Calu3 (cell line): ENCODE results near the gene SRF. TPM values are rescaled to one million over a fixed set of nuclear protein-coding genes. Genes with fewer than 3 reads are reported as not detected.
A peak's percentile ranks its signal among the peaks of the same experiment; 100 is the strongest.

Experiments
- BruUV-seq: library from RNA; stranded (reverse); fragments of 400-500 nt; replicated peaks from 2 replicates; lab custom pipeline; 2021; lab: Mats Ljungman, UMichigan
- CTCF ChIA-PET: fragments of 300-600 bp; sonication (Branson Sonifier 250); formaldehyde crosslinking; loops from one replicate; lab custom pipeline; 2022; ENCODE audit warnings: antibody characterized with exemption; lab: Charles Lee
- DNase-seq: peaks from one replicate; pipeline ENCODE4 v3.0.0; 2022
- H3K27ac Mint-ChIP-seq: one replicate; pipeline ENCODE4 v1.8.0; 2022; ENCODE audit warnings: mixed read lengths; ENCODE audit not compliant: unreplicated experiment
- H3K27me3 Mint-ChIP-seq: one replicate; pipeline ENCODE4 v1.8.0; 2022; ENCODE audit warnings: mixed read lengths; ENCODE audit not compliant: unreplicated experiment
- H3K36me3 Mint-ChIP-seq: one replicate; pipeline ENCODE4 v1.8.0; 2022; ENCODE audit warnings: mild to moderate bottlenecking, moderate library complexity, mixed read lengths; ENCODE audit not compliant: insufficient read depth, unreplicated experiment
- H3K4me1 Mint-ChIP-seq: one replicate; pipeline ENCODE4 v1.8.0; 2022; ENCODE audit warnings: mild to moderate bottlenecking, low read depth, mixed read lengths; ENCODE audit not compliant: unreplicated experiment
- H3K4me3 Mint-ChIP-seq: one replicate; pipeline ENCODE4 v1.8.0; 2022; ENCODE audit warnings: mild to moderate bottlenecking, low read depth, moderate library complexity, mixed read lengths; ENCODE audit not compliant: unreplicated experiment
- H3K9me3 Mint-ChIP-seq: one replicate; pipeline ENCODE4 v1.8.0; 2022; ENCODE audit warnings: low read depth, mixed read lengths; ENCODE audit not compliant: unreplicated experiment
- intact Hi-C: fragments of 100-400 bp; cut with micrococcal nuclease; formaldehyde crosslinking; loops from one replicate; pipeline ENCODE4 v1.10.0; 2022; ENCODE audit not compliant: unreplicated experiment
- total RNA-seq: library from RNA; stranded (reverse); gene quantifications from 2 replicates; pipeline ENCODE4 v1.2.3, GENCODE V29; 2022
- TF ChIP-seq, protein P1 (sequence below): fragments of 200-600 bp; IDR thresholded peaks from one replicate; pipeline ENCODE4 v1.8.0; 2022; ENCODE audit warnings: antibody characterized with exemption; ENCODE audit not compliant: unreplicated experiment

The SRF gene
- total RNA-seq, 1 experiment from 2014 or later = 48.0 TPM

DNA sequence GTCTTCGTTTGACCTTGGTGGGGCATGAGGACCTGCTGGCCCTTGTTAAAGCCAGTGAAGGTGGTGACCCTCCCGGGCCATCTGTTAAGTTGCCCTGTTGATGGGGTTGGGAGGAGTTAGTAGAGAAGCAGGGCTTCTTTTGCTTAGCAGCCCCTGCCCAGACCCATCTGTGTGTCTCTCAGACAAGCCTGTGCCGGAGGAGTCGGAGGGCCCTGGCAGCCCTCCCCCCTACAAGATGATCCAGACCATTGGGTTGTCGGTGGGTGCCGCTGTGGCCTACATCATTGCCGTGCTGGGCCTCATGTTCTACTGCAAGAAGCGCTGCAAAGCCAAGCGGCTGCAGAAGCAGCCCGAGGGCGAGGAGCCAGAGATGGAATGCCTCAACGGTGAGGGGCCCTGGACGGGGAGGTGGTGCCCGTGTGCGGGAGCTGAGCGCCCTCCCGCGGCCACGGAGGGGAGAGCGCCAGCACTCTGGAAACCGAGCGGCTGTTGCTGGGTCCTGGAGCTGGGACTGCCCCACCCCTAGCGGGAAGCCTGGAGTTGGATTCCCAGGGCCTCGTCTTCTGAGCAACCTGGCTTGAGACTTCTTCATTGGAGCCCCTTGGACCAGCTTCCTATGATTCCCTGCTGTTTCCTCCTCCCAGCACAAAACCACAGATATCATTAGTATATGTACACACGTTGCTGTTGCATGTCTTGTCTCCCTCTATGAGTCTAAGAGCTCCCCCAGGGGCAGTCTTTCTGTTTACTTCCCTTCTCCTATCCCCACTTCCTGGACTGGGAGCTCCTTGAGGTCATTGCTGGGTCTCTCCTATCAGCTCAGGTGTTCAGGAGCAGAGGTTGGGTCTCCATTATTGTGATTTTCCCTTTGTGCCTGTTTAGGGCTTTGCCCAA, 27.6 kb upstream of the SRF start:
- Mint-ChIP-seq H3K27me3 (no peaks in the 10 kb centered on the region), H3K4me1 (peaks cover 9% of the 10 kb centered on the region), H3K9me3 (no peaks in the 10 kb centered on the region), H3K27ac (peak overlapping the region; percentile 7), H3K36me3 (no peaks in the 10 kb centered on the region), H3K4me3 (no peak overlapping the region)
- CTCF ChIA-PET = interaction anchor here (0.7 to 2.1 kb wide), 21 partner anchors 10 to 224 kb away, joined by 3 to 20 read pairs (median 4); partner anchors contain the start of genes CNPY3, CUL7, CUL9 and KLC4
- TF ChIP-seq, protein P1, sequence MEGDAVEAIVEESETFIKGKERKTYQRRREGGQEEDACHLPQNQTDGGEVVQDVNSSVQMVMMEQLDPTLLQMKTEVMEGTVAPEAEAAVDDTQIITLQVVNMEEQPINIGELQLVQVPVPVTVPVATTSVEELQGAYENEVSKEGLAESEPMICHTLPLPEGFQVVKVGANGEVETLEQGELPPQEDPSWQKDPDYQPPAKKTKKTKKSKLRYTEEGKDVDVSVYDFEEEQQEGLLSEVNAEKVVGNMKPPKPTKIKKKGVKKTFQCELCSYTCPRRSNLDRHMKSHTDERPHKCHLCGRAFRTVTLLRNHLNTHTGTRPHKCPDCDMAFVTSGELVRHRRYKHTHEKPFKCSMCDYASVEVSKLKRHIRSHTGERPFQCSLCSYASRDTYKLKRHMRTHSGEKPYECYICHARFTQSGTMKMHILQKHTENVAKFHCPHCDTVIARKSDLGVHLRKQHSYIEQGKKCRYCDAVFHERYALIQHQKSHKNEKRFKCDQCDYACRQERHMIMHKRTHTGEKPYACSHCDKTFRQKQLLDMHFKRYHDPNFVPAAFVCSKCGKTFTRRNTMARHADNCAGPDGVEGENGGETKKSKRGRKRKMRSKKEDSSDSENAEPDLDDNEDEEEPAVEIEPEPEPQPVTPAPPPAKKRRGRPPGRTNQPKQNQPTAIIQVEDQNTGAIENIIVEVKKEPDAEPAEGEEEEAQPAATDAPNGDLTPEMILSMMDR = peak; percentile 98
- peak; percentile 94 for DNase-seq
- intact Hi-C loops = loop anchor here (1.0 to 5.0 kb wide), 3 partner anchors 135 to 242 kb away; partner anchors contain the start of gene GNMT
- BruUV-seq = no TSS peak

DNA sequence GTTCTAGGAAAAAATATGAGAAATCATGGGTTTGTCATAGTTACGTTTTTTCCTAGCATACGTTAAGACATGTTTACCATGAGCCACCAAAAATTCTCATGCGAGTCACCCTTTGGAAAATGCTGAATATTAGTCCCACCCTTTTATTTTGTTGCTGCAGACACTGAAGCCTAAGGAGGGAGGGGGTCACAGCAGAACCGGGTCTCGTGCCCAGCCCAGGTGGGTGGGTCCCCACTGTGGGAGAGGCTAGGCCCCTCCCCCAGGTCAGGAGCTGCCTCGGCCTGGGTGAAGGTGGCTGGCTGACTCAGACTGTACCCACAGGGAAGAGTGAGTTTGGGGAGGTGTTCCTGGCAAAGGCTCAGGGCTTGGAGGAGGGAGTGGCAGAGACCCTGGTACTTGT, 26.2 kb upstream of the SRF start:
- CTCF ChIA-PET = interaction anchor here (0.5 to 0.6 kb wide), 2 partner anchors 12 to 1363 kb away, joined by 3 to 4 read pairs; no protein-coding TSS in a partner anchor
- H3K27ac Mint-ChIP-seq = no peak overlapping the region
- intact Hi-C loops = loop anchor here (1.0 to 5.0 kb wide), 2 partner anchors 183 to 244 kb away; partner anchors contain the start of gene GNMT

DNA sequence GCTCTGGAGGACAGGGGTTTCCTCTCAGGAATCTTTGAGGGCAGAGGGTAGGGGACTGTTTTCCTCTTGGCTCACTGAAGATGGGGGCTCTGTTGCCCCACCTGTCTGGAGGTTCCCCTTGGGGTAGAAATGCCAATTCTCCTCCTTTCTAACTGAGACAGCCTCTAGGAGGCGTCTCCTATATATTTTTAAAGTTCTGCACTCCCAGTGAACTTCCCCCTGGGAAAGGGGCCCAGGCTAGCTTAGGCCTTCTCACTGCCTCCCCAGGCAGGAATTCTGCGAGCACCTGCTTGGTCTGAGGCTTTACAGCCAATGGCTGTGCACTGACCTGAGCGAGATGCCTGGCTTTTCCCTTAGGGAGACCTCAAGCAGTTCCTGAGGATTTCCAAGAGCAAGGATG, 24.8 kb upstream of the SRF start:
- TF ChIP-seq, protein P1 = no peak
- intact Hi-C loops = no loop called here
- Mint-ChIP-seq H3K27me3 (no peaks in the 10 kb centered on the region), H3K9me3 (no peaks in the 10 kb centered on the region), H3K36me3 (no peaks in the 10 kb centered on the region), H3K4me3 (no peak overlapping the region), H3K27ac (no peak overlapping the region), H3K4me1 (peaks cover 9% of the 10 kb centered on the region)
- BruUV-seq = no TSS peak
- DNase-seq = no peak
- CTCF ChIA-PET = interaction anchor here (1.0 kb wide), 1 partner anchor 199 kb away, joined by 3 read pairs; no protein-coding TSS in a partner anchor

More for the DNA sequence above, 26.2 kb upstream of the SRF start:
- no peaks in the 10 kb centered on the region for H3K9me3 Mint-ChIP-seq
- no peaks in the 10 kb centered on the region for H3K27me3 Mint-ChIP-seq
- H3K4me3 Mint-ChIP-seq = no peak overlapping the region
- H3K4me1 Mint-ChIP-seq = peaks cover 9% of the 10 kb centered on the region
- no peaks in the 10 kb centered on the region for H3K36me3 Mint-ChIP-seq
- DNase-seq = no peak
- BruUV-seq = no TSS peak
- TF ChIP-seq, protein P1 = no peak

DNA sequence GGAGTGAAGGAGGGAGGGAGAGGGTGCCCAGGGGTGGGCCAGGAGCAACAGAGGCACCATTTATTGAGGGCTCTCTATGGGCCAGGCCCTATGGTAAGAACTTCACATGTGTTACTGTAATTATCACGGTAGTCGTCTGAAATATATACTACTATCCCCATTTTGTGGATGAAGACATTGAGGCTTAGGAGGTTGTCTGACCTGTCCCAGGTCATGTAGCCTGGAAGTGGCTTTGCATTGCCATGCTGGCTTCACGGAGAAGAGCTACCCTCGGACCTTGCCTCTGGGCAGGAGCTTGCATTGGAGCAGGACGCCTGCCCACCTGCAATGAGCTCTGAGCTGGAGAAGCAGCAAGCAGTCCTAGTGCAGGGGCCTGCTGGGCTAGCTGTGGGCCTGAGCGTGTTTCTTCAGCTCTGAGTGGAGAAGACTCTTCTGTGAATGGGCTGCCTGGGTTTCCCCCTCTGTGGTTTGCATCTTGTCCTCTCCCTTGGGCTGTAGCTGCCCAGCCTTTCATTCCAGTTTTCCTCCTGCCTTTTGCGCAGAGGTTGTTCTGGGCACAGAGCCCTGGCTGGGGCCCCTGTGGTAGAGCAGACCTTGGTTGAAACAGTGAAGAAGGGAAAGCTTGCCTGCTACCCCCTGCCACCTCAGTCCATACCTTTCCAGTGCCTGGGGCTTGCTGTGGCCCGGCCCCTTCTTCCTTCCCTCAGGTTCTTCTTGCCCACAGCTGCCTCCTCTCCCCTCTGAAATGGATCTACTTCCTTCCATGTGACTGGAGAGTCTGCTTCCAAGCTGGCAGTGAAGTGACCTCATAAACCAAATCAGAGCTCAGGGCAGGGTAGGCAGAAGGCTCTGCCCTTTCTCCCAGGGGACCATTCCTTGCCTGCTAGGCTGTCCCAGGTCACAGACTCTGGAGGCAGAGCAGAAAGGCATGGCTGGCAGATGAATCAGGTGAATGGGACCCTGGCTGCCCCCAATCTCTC, 24.1 kb upstream of the SRF start:
- TF ChIP-seq, protein P1 = no peak
- DNase-seq = no peak
- intact Hi-C loops = no loop called here
- CTCF ChIA-PET = interaction anchor here (0.6 to 1.0 kb wide), 3 partner anchors 17 to 200 kb away, joined by 3 to 7 read pairs (median 4); no protein-coding TSS in a partner anchor
- Mint-ChIP-seq H3K36me3 (no peaks in the 10 kb centered on the region), H3K27ac (no peak overlapping the region), H3K27me3 (no peaks in the 10 kb centered on the region), H3K9me3 (no peaks in the 10 kb centered on the region), H3K4me3 (no peak overlapping the region), H3K4me1 (peaks cover 9% of the 10 kb centered on the region)
- no TSS peak for BruUV-seq
